ENCODE data around the gene HNRNPAB.
"Not testable (repeated sequence)": the region's sequence is repeated elsewhere in the genome, so short reads cannot be mapped to it uniquely, and the experiment has no call there.

Gene HNRNPAB

GRCh38 chr5:178230879-178231538 is 26.7 kb downstream of the HNRNPAB start:
- no peak for DNase-seq (ENCODE audit: low read depth)

GRCh38 chr5:178231539-178232123 is 27.3 kb downstream of the HNRNPAB start:
- no peak for DNase-seq (ENCODE audit: low read depth)

GRCh38 chr5:178232124-178232919 is 28.0 kb downstream of the HNRNPAB start, which contains the start of gene PHYKPL:
PHYKPL (minus strand) TSS chr5:178232802; CDS start chr5:178232550, 252 bp downstream.
- no peak for DNase-seq (ENCODE audit: low read depth)

- DNase-seq (ENCODE audit: low read depth), result no peak
These were observed 28.6 kb downstream of the HNRNPAB start for GRCh38 chr5:178232920-178233429.

GRCh38 chr5:178234121-178234749 is 29.9 kb downstream of the HNRNPAB start:
- no peak for DNase-seq (ENCODE audit: low read depth)

GRCh38 chr5:178234750-178235587 is 30.6 kb downstream of the HNRNPAB start:
- DNase-seq (ENCODE audit: low read depth), result peak; percentile 71

GRCh38 chr5:178235588-178235974 is 31.2 kb downstream of the HNRNPAB start:
- no peak for DNase-seq (ENCODE audit: low read depth)

- no peak for DNase-seq (ENCODE audit: low read depth)
These were observed 31.8 kb downstream of the HNRNPAB start for GRCh38 chr5:178236126-178236525.

- no peak for DNase-seq (ENCODE audit: low read depth)
These were observed 32.3 kb downstream of the HNRNPAB start for GRCh38 chr5:178236679-178237078.

GRCh38 chr5:178237431-178238312 is 33.3 kb downstream of the HNRNPAB start:
- no peak for DNase-seq (ENCODE audit: low read depth)

- no peak for DNase-seq (ENCODE audit: low read depth)
These were observed 33.9 kb downstream of the HNRNPAB start for GRCh38 chr5:178238313-178238635.

- no peak for DNase-seq (ENCODE audit: low read depth)
These were observed 34.6 kb downstream of the HNRNPAB start for GRCh38 chr5:178238711-178239592.

GRCh38 chr5:178239626-178240301 is 35.4 kb downstream of the HNRNPAB start:
- DNase-seq (ENCODE audit: low read depth), result not testable (repeated sequence)

GRCh38 chr5:178240341-178240741 is 36.0 kb downstream of the HNRNPAB start:
- no peak for DNase-seq (ENCODE audit: low read depth)

GRCh38 chr5:178240766-178241165 is 36.4 kb downstream of the HNRNPAB start:
- DNase-seq (ENCODE audit: low read depth), result no peak

GRCh38 chr5:178241231-178241663 is 36.9 kb downstream of the HNRNPAB start:
- no peak for DNase-seq (ENCODE audit: low read depth)

- DNase-seq (ENCODE audit: low read depth), result no peak
These were observed 37.4 kb downstream of the HNRNPAB start for GRCh38 chr5:178241688-178242231.

GRCh38 chr5:178242416-178242815 is 38.1 kb downstream of the HNRNPAB start:
- no peak for DNase-seq (ENCODE audit: low read depth)

GRCh38 chr5:178244576-178244975 is 40.2 kb downstream of the HNRNPAB start:
- no peak for DNase-seq (ENCODE audit: low read depth)
